ENCODE measurements around the gene ATP4B. TPM values are rescaled to one million over a fixed set of nuclear protein-coding genes. Genes with fewer than 3 reads are reported as not detected.

ATP4B gene
- total RNA-seq, 1 experiment from 2014 or later, result not detected

DNA sequence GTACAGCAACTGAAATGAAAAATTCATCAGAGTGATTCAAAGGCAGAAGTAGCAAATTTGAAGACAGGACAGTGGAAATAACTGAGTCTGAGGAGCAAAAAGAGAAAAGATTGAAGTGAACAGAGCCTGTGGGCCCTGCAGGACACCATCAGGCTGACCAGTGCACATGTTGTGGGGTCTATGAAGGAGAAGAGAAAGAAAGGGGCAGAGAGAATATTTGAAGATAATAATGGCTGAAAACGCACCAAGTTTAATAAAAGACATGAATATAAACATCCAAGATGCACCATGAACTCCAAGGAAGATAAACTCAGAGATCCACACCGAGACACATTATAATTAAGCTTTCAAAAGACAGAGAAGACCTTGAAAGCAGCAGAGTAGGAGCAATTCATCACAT, 15.4 kb downstream of the ATP4B start:
- no peak overlapping the region for H3K9ac ChIP-seq (ENCODE audit: low read length)
- no TSS peak for BruUV-seq (replicated peaks)
- H3K27ac ChIP-seq (ENCODE audit: low read length), result no peak overlapping the region
- no peak for TF ChIP-seq EZH2phosphoT487 (IDR thresholded peaks at IDR 0.05; ENCODE audit: borderline replicate concordance, low read length)
- TF ChIP-seq, protein P1, sequence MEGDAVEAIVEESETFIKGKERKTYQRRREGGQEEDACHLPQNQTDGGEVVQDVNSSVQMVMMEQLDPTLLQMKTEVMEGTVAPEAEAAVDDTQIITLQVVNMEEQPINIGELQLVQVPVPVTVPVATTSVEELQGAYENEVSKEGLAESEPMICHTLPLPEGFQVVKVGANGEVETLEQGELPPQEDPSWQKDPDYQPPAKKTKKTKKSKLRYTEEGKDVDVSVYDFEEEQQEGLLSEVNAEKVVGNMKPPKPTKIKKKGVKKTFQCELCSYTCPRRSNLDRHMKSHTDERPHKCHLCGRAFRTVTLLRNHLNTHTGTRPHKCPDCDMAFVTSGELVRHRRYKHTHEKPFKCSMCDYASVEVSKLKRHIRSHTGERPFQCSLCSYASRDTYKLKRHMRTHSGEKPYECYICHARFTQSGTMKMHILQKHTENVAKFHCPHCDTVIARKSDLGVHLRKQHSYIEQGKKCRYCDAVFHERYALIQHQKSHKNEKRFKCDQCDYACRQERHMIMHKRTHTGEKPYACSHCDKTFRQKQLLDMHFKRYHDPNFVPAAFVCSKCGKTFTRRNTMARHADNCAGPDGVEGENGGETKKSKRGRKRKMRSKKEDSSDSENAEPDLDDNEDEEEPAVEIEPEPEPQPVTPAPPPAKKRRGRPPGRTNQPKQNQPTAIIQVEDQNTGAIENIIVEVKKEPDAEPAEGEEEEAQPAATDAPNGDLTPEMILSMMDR (conservative IDR thresholded peaks at IDR 0.05; ENCODE audit: low read depth, low read length), result no peak
- TF ChIP-seq EZH2 (IDR thresholded peaks at IDR 0.05; ENCODE audit: low read length, unreplicated experiment), result no peak
- intact Hi-C loops (cut with micrococcal nuclease), result no loop called here
- peaks cover 6% of the 10 kb centered on the region; the same call in 1 of the 2 replicates for H3K4me1 ChIP-seq (ENCODE audit: insufficient read depth, low read length)
- H3K79me2 ChIP-seq (ENCODE audit: low read length), result no peaks in the 10 kb centered on the region
- no peak overlapping the region for H3K4me3 ChIP-seq (ENCODE audit: low read length)
- H4K20me1 ChIP-seq (ENCODE audit: low read length), result no peaks in the 10 kb centered on the region
- H3K36me3 ChIP-seq (ENCODE audit: low read depth, low read length), result peaks cover 32% of the 10 kb centered on the region
- H3K4me2 ChIP-seq (ENCODE audit: low read length), result no peak overlapping the region
- H2AFZ ChIP-seq (ENCODE audit: low read length), result no peak overlapping the region
- ATAC-seq (no peak), DNase-seq (no peak)
- CTCF ChIA-PET, result no interaction called here
- no peaks in the 10 kb centered on the region for H3K9me3 ChIP-seq (ENCODE audit: low read length)
- no peaks in the 10 kb centered on the region for H3K27me3 ChIP-seq (ENCODE audit: low read length)
- POLR2A ChIA-PET (ENCODE audit: unreplicated experiment), result interaction anchor here (0.7 kb wide), 1 partner anchor 180 kb away, joined by 3 read pairs; no protein-coding TSS in a partner anchor
- H3F3A ChIP-seq (ENCODE audit: low read length, unreplicated experiment), result no peaks in the 10 kb centered on the region
- H3K9me2 ChIP-seq (replicated peaks; ENCODE audit: low read length), result no peaks in the 10 kb centered on the region

DNA sequence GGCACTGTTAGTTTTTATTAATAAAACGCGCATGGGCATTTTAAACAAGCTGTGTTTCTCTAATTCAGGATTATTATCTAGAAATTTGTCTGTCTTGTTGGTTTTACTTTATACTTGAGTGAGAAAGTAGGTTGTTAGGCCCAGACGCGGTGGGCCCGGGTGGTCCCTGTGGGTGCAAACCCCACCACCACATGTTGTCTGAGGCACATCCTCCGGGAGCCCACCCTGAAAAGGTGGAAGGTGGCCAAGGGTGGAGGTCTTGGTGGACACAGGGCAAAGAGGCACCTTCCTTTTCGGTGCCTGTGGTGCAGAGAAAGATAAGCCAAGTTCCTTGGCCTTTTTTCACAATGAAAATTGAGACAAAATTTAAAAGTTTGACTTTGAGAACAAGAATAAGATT, 16.6 kb downstream of the ATP4B start:
- H3K27ac ChIP-seq (ENCODE audit: low read length), result no peak overlapping the region
- no peaks in the 10 kb centered on the region for H3K4me1 ChIP-seq (ENCODE audit: insufficient read depth, low read length)
- no peaks in the 10 kb centered on the region for H3K9me3 ChIP-seq (ENCODE audit: low read length)
- H3K36me3 ChIP-seq (ENCODE audit: low read depth, low read length), result peaks cover 38% of the 10 kb centered on the region
- ChIA-PET CTCF (no interaction called here), POLR2A (ENCODE audit: unreplicated experiment) (no interaction called here)
- TF ChIP-seq EZH2phosphoT487 (IDR thresholded peaks at IDR 0.05; ENCODE audit: borderline replicate concordance, low read length) (no peak), EZH2 (IDR thresholded peaks at IDR 0.05; ENCODE audit: low read length, unreplicated experiment) (no peak)
- TF ChIP-seq, protein P1 (conservative IDR thresholded peaks at IDR 0.05; ENCODE audit: low read depth, low read length), result no peak
- H2AFZ ChIP-seq (ENCODE audit: low read length), result no peak overlapping the region
- no peaks in the 10 kb centered on the region for H3K79me2 ChIP-seq (ENCODE audit: low read length)
- BruUV-seq (replicated peaks), result no TSS peak
- DNase-seq (no peak), ATAC-seq (no peak)
- no peak overlapping the region for H3K4me2 ChIP-seq (ENCODE audit: low read length)
- H3K4me3 ChIP-seq (ENCODE audit: low read length), result no peak overlapping the region
- no peaks in the 10 kb centered on the region for H3F3A ChIP-seq (ENCODE audit: low read length, unreplicated experiment)
- no peaks in the 10 kb centered on the region for H4K20me1 ChIP-seq (ENCODE audit: low read length)
- no peaks in the 10 kb centered on the region for H3K9me2 ChIP-seq (replicated peaks; ENCODE audit: low read length)
- H3K9ac ChIP-seq (ENCODE audit: low read length), result no peak overlapping the region
- intact Hi-C loops (cut with micrococcal nuclease), result no loop called here
- no peaks in the 10 kb centered on the region for H3K27me3 ChIP-seq (ENCODE audit: low read length)

DNA sequence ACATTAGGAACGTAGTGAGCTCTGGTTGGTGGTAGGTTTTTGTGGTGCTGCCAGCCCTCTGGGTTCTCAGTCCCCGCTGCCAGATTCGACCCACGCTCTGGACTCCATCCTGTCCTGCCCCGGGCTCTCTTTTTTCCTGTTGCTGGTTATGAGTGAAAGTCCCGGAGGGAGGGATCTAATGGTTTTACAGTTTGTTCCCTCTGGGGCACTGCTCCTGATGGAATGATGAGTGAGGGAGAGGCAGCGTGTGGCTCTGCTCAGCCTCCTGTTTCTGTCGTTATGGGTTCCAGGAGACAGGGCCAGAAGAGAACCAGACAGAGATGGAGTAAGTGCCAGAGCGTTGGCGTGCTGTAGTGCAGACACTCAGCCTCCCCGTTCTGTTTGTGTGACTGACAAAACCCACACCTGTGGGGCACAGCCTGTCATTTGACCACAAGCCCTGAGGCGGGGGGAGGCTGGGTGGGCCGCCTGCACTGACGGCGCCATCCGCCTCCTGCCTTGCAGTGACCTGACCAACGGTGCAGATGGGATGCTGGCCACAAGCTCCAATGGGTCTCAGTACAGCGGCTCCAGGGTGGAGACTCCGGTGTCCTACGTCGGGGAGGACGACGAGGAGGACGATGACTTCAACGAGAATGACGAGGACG, 18.3 kb downstream of the ATP4B start:
- Histone ChIP-seq H3K79me2 (ENCODE audit: low read length) (no peaks in the 10 kb centered on the region), H3K27ac (ENCODE audit: low read length) (no peak overlapping the region), H3K36me3 (ENCODE audit: low read depth, low read length) (peaks cover 38% of the 10 kb centered on the region), H3F3A (ENCODE audit: low read length, unreplicated experiment) (no peaks in the 10 kb centered on the region), H3K27me3 (ENCODE audit: low read length) (no peaks in the 10 kb centered on the region), H3K4me2 (ENCODE audit: low read length) (no peak overlapping the region), H3K4me3 (ENCODE audit: low read length) (no peak overlapping the region), H3K4me1 (ENCODE audit: insufficient read depth, low read length) (no peaks in the 10 kb centered on the region), H3K9ac (ENCODE audit: low read length) (no peak overlapping the region), H4K20me1 (ENCODE audit: low read length) (no peaks in the 10 kb centered on the region), H3K9me2 (replicated peaks; ENCODE audit: low read length) (no peaks in the 10 kb centered on the region), H2AFZ (ENCODE audit: low read length) (no peak overlapping the region), H3K9me3 (ENCODE audit: low read length) (no peaks in the 10 kb centered on the region)
- no peak for ATAC-seq
- ChIA-PET CTCF (no interaction called here), POLR2A (ENCODE audit: unreplicated experiment) (no interaction called here)
- no peak for DNase-seq
- BruUV-seq (replicated peaks), result no TSS peak
- intact Hi-C loops (cut with micrococcal nuclease), result no loop called here
- no peak for TF ChIP-seq EZH2phosphoT487 (IDR thresholded peaks at IDR 0.05; ENCODE audit: borderline replicate concordance, low read length)
- no peak for TF ChIP-seq EZH2 (IDR thresholded peaks at IDR 0.05; ENCODE audit: low read length, unreplicated experiment)
- TF ChIP-seq, protein P1 (conservative IDR thresholded peaks at IDR 0.05; ENCODE audit: low read depth, low read length), result no peak
